GM19328 (cell line): Measurements from ENCODE around the gene ATP5F1C.
"Not testable (repeated sequence)": the region's sequence is repeated elsewhere in the genome, so short reads cannot be mapped to it uniquely, and the experiment has no call there.

Source experiments
- ATAC-seq: cut with Tn5 transposase; IDR thresholded peaks from one replicate; pipeline ENCODE4 v1.9.1; 2021; ENCODE audit warnings: mild to moderate bottlenecking, moderate library complexity; ENCODE audit not compliant: unreplicated experiment

ATP5F1C gene

DNA sequence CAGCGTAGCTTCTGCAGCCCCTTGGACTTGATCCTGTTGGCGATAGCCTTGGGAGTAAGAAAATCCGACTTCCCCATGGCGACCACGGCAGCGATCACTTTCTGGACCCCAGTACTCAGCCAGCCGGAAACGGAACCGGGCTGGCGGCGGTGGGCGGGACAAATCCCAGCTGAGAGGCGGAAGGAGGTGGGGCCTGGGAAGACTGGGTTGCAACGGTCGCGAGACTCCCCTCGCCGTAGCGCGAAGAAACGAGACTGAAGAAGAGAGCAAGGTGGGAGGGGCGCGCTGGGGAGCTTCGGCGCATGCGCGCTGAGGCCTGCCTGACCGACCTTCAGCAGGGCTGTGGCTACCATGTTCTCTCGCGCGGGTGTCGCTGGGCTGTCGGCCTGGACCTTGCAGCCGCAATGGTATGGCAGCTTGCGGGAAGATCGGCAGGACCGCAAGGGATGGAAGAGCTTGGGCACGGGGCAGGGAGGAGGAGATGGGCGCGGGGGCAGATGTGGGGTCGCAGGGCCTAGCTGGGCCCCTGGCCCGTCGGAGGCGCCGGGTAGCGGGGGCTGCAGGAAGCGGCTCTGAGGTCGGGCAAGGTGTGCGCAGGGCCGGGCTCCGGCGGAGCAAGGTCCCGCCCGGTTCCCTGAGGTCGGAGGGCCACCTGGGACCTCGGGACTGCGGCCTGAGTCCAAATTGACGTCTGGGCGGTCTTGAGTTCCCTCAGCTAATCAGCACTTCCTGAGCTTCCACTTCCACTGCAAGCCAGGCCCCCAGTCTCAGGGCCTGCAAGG is at the start of gene ATP5F1C, which contains the start of gene KIN:
Gene ATP5F1C (plus strand): TSS at position 321 of the 782 bp plus-strand sequence. CDS start 31 bp downstream, at position 352.
Gene KIN (minus strand): TSS at position 137 of the 782 bp plus-strand sequence. CDS start 60 bp downstream, at position 77.
- peak; percentile 88 for ATAC-seq

GRCh38 chr10:7738536-7739407 is 49.2 kb upstream of the ATP5F1C start:
- ATAC-seq: no peak

- ATAC-seq: no peak
Observed at GRCh38 chr10:7744307-7744706, 43.7 kb upstream of the ATP5F1C start.

GRCh38 chr10:7748637-7749036 is 39.3 kb upstream of the ATP5F1C start:
- ATAC-seq: not testable (repeated sequence)

- no peak for ATAC-seq
Observed at GRCh38 chr10:7750222-7750621, 37.8 kb upstream of the ATP5F1C start.

DNA sequence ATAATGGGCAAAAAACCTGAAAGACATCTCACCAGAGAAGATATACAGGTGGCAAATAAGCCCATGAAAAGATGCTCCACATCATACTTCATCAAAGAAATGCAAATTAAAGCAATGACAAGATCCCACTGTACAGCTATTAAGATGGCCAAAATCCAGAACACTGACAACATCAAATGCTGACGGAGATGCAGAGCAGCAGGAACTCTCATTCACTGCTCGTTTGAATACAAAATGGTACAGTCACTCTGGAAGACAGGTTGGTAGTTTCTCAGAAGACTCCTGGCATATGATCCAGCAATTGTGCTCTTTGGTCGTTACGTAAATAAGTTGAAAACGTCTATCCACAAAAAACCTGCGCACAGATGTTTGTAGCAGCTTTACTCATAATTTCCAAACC is 35.7 kb upstream of the ATP5F1C start:
- no peak for ATAC-seq

- no peak for ATAC-seq
Observed at GRCh38 chr10:7755103-7755502, 32.9 kb upstream of the ATP5F1C start.

- no peak for ATAC-seq
Observed at GRCh38 chr10:7756360-7756992, 31.5 kb upstream of the ATP5F1C start.

GRCh38 chr10:7763929-7764328 is 24.0 kb upstream of the ATP5F1C start:
- ATAC-seq: no peak

GRCh38 chr10:7766241-7766640 is 21.7 kb upstream of the ATP5F1C start:
- no peak for ATAC-seq

DNA sequence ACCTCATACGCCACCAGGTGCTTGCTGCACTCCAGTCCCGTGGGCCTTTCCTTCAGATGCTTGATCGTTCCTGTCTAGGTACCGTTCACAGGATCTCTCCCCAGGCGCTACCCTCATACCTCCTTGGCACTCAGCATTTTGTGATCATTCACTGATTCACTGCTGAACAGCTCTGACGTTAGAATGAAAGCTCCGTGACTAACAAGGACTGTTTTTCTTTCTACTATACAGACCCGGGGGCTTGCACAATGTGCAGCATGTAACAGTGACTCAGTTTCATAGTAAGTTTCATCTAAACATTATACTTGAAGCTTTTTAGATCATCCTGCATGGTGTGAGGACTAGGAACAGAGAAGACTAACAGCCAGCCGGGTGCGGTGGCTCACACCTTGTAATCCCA is 20.8 kb upstream of the ATP5F1C start:
- ATAC-seq: no peak

GRCh38 chr10:7768417-7768816 is 19.6 kb upstream of the ATP5F1C start:
- no peak for ATAC-seq

GRCh38 chr10:7773845-7774801 is 13.9 kb upstream of the ATP5F1C start:
- ATAC-seq: no peak

GRCh38 chr10:7776777-7777176 is 11.2 kb upstream of the ATP5F1C start:
- no peak for ATAC-seq

- not testable (repeated sequence) for ATAC-seq
Observed at GRCh38 chr10:7782194-7782593, 5.8 kb upstream of the ATP5F1C start.

DNA sequence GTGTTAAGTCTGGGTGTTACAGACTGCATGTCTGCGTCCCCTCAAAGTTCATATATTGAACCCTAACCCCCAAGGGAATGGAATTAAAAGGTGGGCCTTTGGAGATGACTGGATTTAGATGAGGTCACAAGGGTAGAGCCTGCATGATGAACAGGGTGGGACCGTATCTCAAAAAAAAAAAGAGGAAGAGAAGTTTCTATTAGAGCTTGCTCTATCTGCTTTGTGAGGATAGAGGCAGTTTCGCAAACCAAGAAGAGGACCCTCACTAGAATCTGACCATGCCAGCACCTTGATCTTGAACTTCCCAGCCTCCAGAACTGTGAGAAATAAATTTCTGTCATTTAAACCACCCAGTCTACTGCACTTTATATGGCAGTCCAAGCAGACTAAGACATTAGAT is 1.5 kb upstream of the ATP5F1C start:
- no peak for ATAC-seq

GRCh38 chr10:7787150-7787856 is 674 bp upstream of the ATP5F1C start:
- peak; percentile 15 for ATAC-seq

- ATAC-seq: peak; percentile 17
Observed at GRCh38 chr10:7788639-7789286, 786 bp downstream of the ATP5F1C start.

- no peak for ATAC-seq
Observed at GRCh38 chr10:7789390-7789789, 1.4 kb downstream of the ATP5F1C start.
